GM13977 (cell line): ENCODE measurements around the gene ADAM10.

Experiments
- DNase-seq: peaks from one replicate; pipeline ENCODE4 v3.0.0; 2012; ENCODE audit warnings: low spot score
- CTCF ChIP-seq: IDR thresholded peaks from 2 replicates; pipeline ENCODE4 v1.5.1; 2012; ENCODE audit warnings: mild to moderate bottlenecking, control low read depth; ENCODE audit not compliant: insufficient read depth; ENCODE audit errors: extremely low read depth, missing control alignments
- in situ Hi-C: fragments of 300-500 bp; cut with MboI; formaldehyde crosslinking; loops from one replicate; pipeline ENCODE4 v1.12.0; 2022; ENCODE audit warnings: low sequenced_read_pairs, low pct_unique_long_range_greater_than_20kb, mixed read lengths, inconsistent platforms; ENCODE audit not compliant: unreplicated experiment

Gene ADAM10

DNA sequence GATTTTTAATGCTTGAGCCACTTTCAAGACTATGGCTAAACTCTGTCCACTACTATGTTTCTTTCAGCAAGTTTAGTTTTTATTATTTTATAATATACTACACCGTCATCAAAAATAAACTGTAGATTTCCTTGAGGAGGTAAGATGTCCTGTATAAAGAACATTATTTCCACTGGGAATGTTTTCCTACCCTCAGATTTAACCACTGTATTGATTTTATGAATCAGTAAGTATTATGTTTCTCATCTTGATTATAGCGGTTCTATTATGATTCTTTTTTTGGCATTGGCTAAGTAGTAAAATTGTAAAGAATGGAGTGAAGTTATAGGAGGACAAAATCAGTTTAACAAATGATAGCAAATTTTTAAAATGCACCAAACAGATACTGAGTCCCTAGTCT is 44.4 kb downstream of the ADAM10 start:
- in situ Hi-C loops, result no loop called here
- DNase-seq, result no peak
- TF ChIP-seq CTCF, result no peak

DNA sequence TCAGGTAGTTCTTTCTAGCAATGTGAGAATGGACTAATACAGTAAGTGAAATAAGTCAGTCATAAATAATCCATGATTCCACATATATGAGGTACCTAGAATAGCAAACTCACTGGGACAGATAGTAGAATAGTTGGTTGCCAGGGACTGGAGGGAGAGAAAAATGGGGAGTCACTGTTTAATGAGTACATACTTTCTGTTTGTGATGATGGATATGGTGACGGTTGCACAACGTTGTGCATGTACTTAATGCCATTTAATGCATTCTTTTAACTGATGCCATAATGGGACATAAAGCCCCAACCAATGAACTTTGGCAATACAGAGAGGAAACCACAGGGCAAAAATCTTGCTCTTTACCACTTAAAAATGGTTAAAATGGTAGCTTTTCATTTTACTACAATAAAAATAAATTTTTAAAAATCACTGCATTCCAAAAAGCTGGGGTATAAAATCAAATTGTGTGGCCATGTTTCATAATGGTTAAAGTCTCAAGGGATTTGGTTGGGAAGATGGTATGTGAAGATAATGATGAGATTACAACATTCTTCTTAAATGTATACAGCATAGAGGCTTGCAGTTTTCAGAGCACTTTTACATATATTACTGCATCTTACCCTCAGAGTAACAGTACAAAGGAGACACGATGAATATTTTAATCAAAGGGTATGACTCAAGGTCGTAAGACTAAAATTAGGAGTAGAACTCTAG is 45.2 kb downstream of the ADAM10 start:
- DNase-seq, result no peak
- no peak for TF ChIP-seq CTCF
- in situ Hi-C loops, result no loop called here

- TF ChIP-seq CTCF, result no peak
- in situ Hi-C loops, result no loop called here
- DNase-seq, result no peak
Measured at GRCh38 chr15:58703610-58704009, 45.9 kb downstream of the ADAM10 start.

DNA sequence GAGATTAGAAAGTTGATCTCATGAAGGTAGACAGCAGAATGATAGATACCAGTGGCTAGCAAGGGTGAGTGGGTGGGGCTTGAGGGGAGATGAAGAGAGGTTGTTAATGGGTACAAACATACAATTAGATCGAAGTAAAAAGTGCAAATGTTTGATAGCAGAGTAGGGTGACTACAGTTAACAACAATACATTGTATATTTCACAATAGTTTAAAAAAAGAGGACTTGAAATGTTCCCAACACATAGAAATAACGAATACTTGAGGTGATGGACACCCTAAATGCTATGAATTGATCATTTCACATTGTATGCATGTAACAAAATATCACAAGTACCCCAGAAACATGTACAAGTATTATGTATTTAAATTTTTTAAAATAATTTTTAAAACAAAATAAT is 47.3 kb downstream of the ADAM10 start:
- in situ Hi-C loops, result no loop called here
- no peak for DNase-seq
- TF ChIP-seq CTCF, result no peak

GRCh38 chr15:58701376-58701775 is 48.1 kb downstream of the ADAM10 start:
- no peak for DNase-seq
- in situ Hi-C loops, result no loop called here
- no peak for TF ChIP-seq CTCF

DNA sequence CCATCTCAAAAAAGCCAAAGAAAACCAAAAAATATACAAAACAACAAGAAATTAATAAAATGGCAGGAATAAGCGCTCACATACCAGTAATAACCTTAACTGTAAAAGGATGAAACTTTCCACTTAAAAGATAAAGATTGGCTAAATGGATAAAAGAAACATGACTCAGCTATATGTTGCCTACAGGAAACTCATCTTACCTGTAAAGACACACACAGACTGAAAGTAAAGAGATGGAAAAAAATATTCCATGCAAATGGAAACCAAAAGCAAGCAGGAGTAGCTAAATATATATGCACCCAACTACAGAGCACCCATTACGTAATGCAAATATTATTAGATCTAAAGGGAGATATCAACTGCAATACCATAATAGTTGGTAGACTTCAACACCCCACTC is 49.7 kb downstream of the ADAM10 start:
- in situ Hi-C loops, result no loop called here
- no peak for TF ChIP-seq CTCF
- no peak for DNase-seq
